Breast epithelium (tissue), 3 donors: ENCODE data around the gene CDC20.

Source experiments
- CTCF ChIP-seq, 3 donors: fragments of 450-650 bp; IDR thresholded peaks; one replicate each; pipeline ENCODE4 v1.5.1; 2016 to 2017; ENCODE audit warnings: antibody characterized with exemption in 3 of 3, mild to moderate bottlenecking in 3 of 3, moderate library complexity in 3 of 3
- POLR2A ChIP-seq: fragments of 450-650 bp; IDR thresholded peaks from one replicate; pipeline ENCODE4 v1.6.1; 2016; ENCODE audit warnings: antibody characterized with exemption, mild to moderate bottlenecking, moderate library complexity
- POLR2AphosphoS5 ChIP-seq, 3 donors: sonication (generic); formaldehyde crosslinking; IDR thresholded peaks; one replicate each; pipeline ENCODE4 v1.6.1; 2017; ENCODE audit warnings: antibody characterized with exemption in 3 of 3

DNA sequence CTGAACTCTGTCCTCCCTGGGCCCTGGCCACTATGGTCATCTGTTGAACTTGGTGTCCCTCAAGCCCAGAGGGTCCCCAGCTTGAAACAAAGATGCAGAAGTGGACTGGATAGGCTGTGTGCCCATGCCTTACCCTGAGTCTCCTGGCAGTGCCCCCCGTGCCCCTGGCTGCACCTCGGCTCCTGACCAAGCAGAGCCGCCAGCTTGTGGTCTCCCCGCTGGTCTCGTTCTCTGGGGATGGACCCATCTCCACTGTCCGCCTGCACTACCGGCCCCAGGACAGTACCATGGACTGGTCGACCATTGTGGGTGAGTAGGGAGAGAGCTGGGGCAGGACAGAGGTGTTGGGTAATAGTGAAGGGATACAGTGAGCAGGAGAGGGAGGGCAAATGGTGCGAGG, 47.3 kb upstream of the CDC20 start:
- TF ChIP-seq CTCF (IDR thresholded peaks at IDR 0.05) (no peak), POLR2AphosphoS5 (IDR thresholded peaks at IDR 0.05) (no peak), POLR2A (no peak)
